ENCODE results near the gene SEPTIN10.
"Not testable (repeated sequence)": the region's sequence is repeated elsewhere in the genome, so short reads cannot be mapped to it uniquely, and the experiment has no call there.

SEPTIN10 gene

DNA sequence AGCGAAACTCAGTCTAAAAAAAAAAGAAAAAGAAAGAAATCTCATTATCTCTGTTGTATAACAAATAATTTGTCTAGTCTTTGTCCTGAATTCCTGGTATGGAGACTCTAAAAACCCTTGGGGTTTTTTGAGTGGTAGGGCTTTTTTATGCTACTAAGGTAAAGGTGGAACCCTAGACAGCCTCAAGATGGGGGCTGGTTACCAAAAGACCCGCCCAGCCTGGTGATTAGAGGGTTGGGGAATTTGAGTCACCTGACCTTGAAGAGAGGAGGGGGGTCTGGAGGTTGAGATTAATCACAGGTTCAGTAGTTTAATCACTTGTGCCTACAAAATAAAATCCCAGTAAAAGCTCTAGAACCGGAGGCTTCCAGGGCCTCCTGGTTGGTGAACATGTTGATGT lies 18.0 kb upstream of the SEPTIN10 start:
- TF ChIP-seq CTCF (conservative IDR thresholded peaks at IDR 0.05; ENCODE audit: low read depth, low read length): no peak
- DNase-seq (ENCODE audit: low read depth): no peak
- H3K4me3 ChIP-seq (ENCODE audit: low read depth, low read length): no peak overlapping the region

- H3K4me3 ChIP-seq (ENCODE audit: low read depth, low read length): no peak overlapping the region
- DNase-seq (ENCODE audit: low read depth): no peak
- TF ChIP-seq CTCF (conservative IDR thresholded peaks at IDR 0.05; ENCODE audit: low read depth, low read length): no peak
These were observed 17.0 kb upstream of the SEPTIN10 start for GRCh38 chr2:109630441-109631430.

DNA sequence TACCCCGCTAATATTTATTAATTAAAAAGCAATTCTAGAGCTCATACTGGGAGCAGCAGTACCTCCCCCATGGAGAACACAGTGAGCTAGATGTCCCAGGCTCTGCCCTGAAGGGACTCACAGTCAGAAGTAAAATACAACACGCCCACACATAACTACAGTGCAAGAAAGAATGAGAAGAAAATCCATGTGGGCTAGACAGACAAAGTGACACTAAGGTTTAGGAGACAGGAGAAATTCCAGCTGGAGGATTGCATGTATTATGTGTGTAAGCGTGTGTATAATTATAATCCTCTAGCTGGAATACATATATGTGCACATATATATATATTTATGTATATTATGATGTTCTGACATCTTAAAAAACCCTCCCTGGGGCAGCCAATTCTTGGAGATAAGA lies 16.1 kb upstream of the SEPTIN10 start:
- TF ChIP-seq CTCF (conservative IDR thresholded peaks at IDR 0.05; ENCODE audit: low read depth, low read length): no peak
- DNase-seq (ENCODE audit: low read depth): no peak
- no peak overlapping the region for H3K4me3 ChIP-seq (ENCODE audit: low read depth, low read length)

- DNase-seq (ENCODE audit: low read depth); H3K4me3 ChIP-seq (ENCODE audit: low read depth, low read length): not testable (repeated sequence)
These were observed 14.6 kb upstream of the SEPTIN10 start for GRCh38 chr2:109628321-109628720.

GRCh38 chr2:109624339-109624738 lies 10.6 kb upstream of the SEPTIN10 start:
- TF ChIP-seq CTCF (conservative IDR thresholded peaks at IDR 0.05; ENCODE audit: low read depth, low read length): no peak
- H3K4me3 ChIP-seq (ENCODE audit: low read depth, low read length): no peak overlapping the region
- DNase-seq (ENCODE audit: low read depth): no peak

DNA sequence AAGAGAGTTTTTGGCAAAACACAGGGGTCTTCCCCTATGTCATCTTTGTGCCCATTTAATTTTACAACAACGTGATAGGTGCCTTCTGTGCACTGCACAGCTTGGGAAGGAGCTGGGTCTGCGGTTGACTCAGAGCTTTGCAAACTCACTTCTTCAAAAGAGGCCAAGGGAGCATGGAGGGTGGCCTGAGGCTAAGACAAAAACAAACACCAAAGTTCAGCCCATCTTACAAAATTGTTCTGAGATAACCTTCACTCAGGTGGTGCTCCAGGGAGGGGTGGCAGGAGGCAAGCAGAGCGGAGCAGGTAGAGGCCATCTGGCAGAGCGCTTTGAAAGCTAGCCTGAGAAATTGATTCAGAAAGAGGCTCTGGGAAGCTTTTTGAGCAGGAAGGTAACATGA lies 10.2 kb upstream of the SEPTIN10 start:
- TF ChIP-seq CTCF (conservative IDR thresholded peaks at IDR 0.05; ENCODE audit: low read depth, low read length): no peak
- no peak overlapping the region for H3K4me3 ChIP-seq (ENCODE audit: low read depth, low read length)
- no peak for DNase-seq (ENCODE audit: low read depth)

DNA sequence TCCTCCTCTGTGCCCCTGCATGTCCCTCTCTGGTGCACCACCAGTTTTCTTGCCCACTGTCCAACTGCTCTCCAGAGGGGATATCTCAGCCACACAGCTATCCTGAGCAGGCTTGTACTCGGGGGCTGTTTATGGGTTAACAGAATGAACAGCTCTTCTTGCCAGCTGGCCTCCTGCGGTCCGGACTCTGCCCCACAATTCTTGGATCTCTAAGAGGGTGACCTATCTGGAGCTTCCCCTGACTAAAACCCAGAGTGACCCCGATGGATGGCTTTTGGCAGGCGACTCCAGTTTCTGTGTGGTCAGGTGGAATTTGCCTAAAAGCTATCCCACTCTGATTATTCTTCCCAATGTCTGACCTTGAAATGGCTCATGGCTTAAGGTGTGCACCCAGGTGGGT lies 9.5 kb upstream of the SEPTIN10 start:
- no peak for DNase-seq (ENCODE audit: low read depth)
- no peak for TF ChIP-seq CTCF (conservative IDR thresholded peaks at IDR 0.05; ENCODE audit: low read depth, low read length)

More for the DNA sequence above, 9.5 kb upstream of the SEPTIN10 start:
- no peak overlapping the region for H3K4me3 ChIP-seq (ENCODE audit: low read depth, low read length)
